HG02588 (cell line): ENCODE results near the gene DTNB.

Experiments used
- ATAC-seq: cut with Tn5 transposase; IDR thresholded peaks from one replicate; pipeline ENCODE4 v1.9.1; 2021; ENCODE audit warnings: mild to moderate bottlenecking, moderate library complexity; ENCODE audit not compliant: unreplicated experiment

The DTNB gene

DNA sequence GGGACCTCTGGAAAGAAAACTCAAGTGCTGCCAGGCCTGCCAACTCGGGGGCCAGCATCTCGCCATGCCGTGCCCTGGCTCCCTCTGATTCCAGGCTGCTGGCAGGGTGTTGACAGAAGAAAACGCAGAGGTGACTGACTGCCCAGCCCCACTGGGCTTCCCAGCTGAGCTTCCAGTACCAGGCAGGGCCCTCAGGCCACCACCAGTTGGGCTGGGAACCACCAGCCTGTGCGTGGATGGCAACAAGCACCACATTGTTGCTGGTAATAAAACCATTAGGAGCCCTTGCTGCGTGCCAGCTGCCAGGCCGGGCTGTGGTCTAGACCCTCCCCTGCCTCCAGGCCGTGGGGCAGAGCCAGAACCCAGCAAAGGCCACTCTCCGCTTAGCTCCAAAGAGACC lies 340.8 kb downstream of the DTNB start:
- ATAC-seq = no peak

DNA sequence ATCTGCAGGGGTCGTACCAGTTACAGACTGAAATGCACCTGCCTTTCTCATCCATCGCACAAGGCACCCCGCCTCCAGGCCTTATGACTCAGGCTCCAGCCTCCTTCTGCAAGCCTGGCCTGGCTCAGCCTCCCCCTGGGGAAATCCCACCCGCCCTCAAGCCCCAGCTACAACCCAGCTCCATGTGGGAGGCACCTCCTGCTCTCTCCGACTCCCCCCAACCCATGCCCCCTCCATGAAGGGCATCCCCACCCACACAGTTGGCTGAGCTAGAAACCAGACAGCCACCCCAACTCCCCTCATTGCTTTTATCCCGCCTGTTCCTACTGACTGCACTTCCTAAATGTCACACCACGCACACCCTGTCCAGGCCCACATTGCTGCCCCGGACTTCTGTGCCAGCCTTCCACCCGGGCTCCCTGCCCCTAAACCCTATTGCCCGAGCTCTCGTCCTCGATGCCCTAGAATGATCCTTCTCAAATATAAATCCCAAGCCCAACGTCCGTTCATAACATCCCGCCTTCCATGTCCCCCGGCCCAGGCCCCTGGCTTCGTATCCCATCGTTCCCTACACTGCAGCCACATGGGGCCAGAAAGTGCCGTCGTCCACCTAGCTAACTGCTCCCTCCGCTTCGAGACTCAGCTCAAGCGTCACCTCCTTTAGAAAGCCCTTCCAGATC lies 341.6 kb downstream of the DTNB start:
- ATAC-seq = no peak

DNA sequence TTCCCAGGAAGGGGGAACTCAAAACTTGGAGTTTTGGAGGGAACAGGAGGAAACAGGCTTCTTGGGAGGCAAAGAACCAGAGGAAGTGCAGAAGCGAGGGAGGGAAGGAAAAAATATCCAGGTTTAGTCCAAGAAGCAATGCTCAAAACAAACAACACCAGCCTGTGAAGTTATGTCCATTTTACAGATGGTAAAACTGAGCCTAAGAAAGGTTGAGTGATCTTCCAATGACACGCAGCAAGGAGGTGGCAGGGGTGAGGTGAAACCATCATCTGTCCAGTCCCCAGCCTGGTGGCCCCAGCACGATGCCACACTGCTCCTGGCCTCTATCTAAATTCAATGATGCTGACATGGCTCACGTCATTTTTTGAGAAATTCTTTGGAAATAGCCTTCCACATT lies 342.4 kb downstream of the DTNB start:
- ATAC-seq = no peak

- ATAC-seq = no peak
Measured at GRCh38 chr2:25330273-25330672, 343.1 kb downstream of the DTNB start.

DNA sequence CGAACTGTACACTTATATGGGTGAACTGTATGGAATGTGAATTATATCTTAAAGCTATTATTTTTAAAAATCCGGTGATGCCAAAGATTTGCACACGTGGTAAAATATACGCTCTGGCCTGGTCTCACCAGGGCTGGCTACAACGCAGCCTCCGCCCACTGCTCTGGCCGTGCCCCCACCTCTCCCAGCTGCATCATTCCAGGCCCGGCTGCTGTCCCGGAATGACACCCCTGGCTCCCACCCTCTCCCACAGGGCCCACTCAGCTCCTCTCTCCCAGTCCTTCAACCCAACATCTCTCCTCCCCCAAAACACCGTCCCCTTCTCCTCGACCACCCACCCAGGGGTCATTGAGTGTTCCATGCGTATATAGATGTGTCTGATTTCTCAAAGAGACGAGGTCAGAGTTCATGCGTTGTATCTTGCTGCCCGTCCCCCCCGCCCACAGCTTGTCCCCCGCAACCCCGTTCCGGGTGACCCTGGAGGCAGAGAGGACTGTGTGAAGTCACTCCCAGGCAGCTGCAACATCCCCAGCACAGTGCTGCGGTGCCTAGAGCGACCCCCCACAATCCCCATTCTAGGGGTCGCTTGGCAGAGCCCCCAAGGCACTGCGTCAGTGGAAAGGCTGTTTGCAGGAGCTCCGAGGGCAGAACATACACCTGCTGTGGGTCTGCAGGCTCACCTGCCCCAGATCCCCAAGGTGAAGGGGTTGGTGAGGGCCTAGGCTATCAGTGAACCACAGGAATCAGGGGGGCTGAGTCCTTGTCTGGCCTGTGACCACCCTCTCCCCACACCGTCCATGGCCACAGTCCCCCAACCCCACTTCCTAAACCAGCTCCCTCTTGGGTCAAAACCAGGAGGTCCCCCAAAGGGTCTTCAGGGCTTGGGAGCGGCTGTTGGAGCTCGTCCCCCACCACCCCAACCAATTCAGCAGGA lies 345.0 kb downstream of the DTNB start:
- no peak for ATAC-seq
